ENCODE results near the gene EYA2.

DNA sequence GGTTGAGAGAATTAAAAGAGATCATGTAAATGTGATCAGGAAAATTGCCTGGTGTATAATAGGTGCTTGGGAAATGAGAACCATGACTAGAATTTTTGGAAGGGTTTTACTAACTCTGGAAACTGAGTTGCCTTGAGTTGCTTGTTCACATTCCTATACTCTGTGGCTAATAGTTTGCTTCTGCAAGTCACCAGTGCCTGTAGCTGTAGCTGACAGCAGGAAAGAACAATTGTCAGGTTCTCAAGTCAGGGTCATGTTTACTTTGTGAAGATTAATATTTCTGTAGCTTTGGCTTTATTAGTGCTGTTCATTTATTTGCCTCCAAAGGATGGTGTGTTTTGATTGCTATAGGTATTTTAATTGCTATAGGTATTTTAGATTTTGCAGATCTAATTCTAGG lies 86.5 kb downstream of the EYA2 start:
- TF ChIP-seq POLR2A (IDR thresholded peaks at IDR 0.05), result no peak
- TF ChIP-seq, protein P1, sequence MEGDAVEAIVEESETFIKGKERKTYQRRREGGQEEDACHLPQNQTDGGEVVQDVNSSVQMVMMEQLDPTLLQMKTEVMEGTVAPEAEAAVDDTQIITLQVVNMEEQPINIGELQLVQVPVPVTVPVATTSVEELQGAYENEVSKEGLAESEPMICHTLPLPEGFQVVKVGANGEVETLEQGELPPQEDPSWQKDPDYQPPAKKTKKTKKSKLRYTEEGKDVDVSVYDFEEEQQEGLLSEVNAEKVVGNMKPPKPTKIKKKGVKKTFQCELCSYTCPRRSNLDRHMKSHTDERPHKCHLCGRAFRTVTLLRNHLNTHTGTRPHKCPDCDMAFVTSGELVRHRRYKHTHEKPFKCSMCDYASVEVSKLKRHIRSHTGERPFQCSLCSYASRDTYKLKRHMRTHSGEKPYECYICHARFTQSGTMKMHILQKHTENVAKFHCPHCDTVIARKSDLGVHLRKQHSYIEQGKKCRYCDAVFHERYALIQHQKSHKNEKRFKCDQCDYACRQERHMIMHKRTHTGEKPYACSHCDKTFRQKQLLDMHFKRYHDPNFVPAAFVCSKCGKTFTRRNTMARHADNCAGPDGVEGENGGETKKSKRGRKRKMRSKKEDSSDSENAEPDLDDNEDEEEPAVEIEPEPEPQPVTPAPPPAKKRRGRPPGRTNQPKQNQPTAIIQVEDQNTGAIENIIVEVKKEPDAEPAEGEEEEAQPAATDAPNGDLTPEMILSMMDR (IDR thresholded peaks at IDR 0.05), result no peak

Data from heart left ventricle (tissue), 13 donors.